Measurements from ENCODE around the gene KIF5B.
"Not testable (repeated sequence)": the region's sequence is repeated elsewhere in the genome, so short reads cannot be mapped to it uniquely, and the experiment has no call there.

GRCh38 chr10:31987786-31988185 is 68.4 kb downstream of the KIF5B start:
- TF ChIP-seq CTCF (IDR thresholded peaks at IDR 0.05; ENCODE audit: low read depth, low read length, missing input control); ZBTB33 (IDR thresholded peaks at IDR 0.05); RXRA (IDR thresholded peaks at IDR 0.05); JUND (IDR thresholded peaks at IDR 0.05); RAD21 (IDR thresholded peaks at IDR 0.05); YY1 (IDR thresholded peaks at IDR 0.05); REST (IDR thresholded peaks at IDR 0.05); MAX (IDR thresholded peaks at IDR 0.05); ATF3 (IDR thresholded peaks at IDR 0.05); GABPA (IDR thresholded peaks at IDR 0.05 in 1 of 2, conservative IDR thresholded peaks at IDR 0.05 in 1 of 2); NR2F2 (IDR thresholded peaks at IDR 0.05): not testable (repeated sequence)

Data from liver (tissue), 3 donors.